Measurements from ENCODE around the gene STYX. TPM values are rescaled to one million over a fixed set of nuclear protein-coding genes. Genes with fewer than 3 reads are reported as not detected.
A peak's percentile ranks its signal among the peaks of the same experiment; 100 is the strongest.

The STYX gene
- total RNA-seq, 1 donor from 2014 or later, result 11.8 TPM

GRCh38 chr14:52781629-52782028 lies 51.7 kb downstream of the STYX start:
- Mint-ChIP-seq H3K27me3 (ENCODE audit: low read depth) (no peaks in the 10 kb centered on the region), H3K36me3 (ENCODE audit: low read depth) (no peaks in the 10 kb centered on the region), H3K27ac (ENCODE audit: unreplicated experiment) (no peak overlapping the region), H3K4me3 (no peak overlapping the region), H3K9me3 (no peaks in the 10 kb centered on the region), H3K4me1 (no peaks in the 10 kb centered on the region)
- TF ChIP-seq CTCF (conservative IDR thresholded peaks at IDR 0.05), result no peak
- no peak for DNase-seq (ENCODE audit: low read depth, low spot score)

- no peak for DNase-seq (ENCODE audit: low read depth, low spot score)
- no peak overlapping the region for H3K27ac Mint-ChIP-seq (ENCODE audit: unreplicated experiment)
- H3K9me3 Mint-ChIP-seq, result no peaks in the 10 kb centered on the region
These were observed 53.2 kb downstream of the STYX start for GRCh38 chr14:52783206-52783605.

GRCh38 chr14:52786887-52787286 lies 56.9 kb downstream of the STYX start:
- Mint-ChIP-seq H3K36me3 (ENCODE audit: low read depth) (no peaks in the 10 kb centered on the region), H3K27me3 (ENCODE audit: low read depth) (peaks cover 4% of the 10 kb centered on the region), H3K4me1 (peaks cover 29% of the 10 kb centered on the region), H3K9me3 (no peaks in the 10 kb centered on the region), H3K4me3 (no peak overlapping the region), H3K27ac (ENCODE audit: unreplicated experiment) (no peak overlapping the region)
- no peak for DNase-seq (ENCODE audit: low read depth, low spot score)
- no peak for TF ChIP-seq CTCF (conservative IDR thresholded peaks at IDR 0.05)

More at GRCh38 chr14:52783206-52783605, 53.2 kb downstream of the STYX start:
- Mint-ChIP-seq H3K4me3 (no peak overlapping the region), H3K4me1 (no peaks in the 10 kb centered on the region), H3K27me3 (ENCODE audit: low read depth) (no peaks in the 10 kb centered on the region), H3K36me3 (ENCODE audit: low read depth) (no peaks in the 10 kb centered on the region)
- no peak for TF ChIP-seq CTCF (conservative IDR thresholded peaks at IDR 0.05)

GRCh38 chr14:52789118-52789517 lies 59.2 kb downstream of the STYX start:
- no peak for DNase-seq (ENCODE audit: low read depth, low spot score)
- no peaks in the 10 kb centered on the region for H3K36me3 Mint-ChIP-seq (ENCODE audit: low read depth)
- H3K9me3 Mint-ChIP-seq, result no peaks in the 10 kb centered on the region
- H3K27ac Mint-ChIP-seq (ENCODE audit: unreplicated experiment), result no peak overlapping the region
- no peak for TF ChIP-seq CTCF (conservative IDR thresholded peaks at IDR 0.05)
- H3K27me3 Mint-ChIP-seq (ENCODE audit: low read depth), result peaks cover 4% of the 10 kb centered on the region
- peak overlapping the region; percentile 75 for H3K4me3 Mint-ChIP-seq
- H3K4me1 Mint-ChIP-seq, result peaks cover 36% of the 10 kb centered on the region

GRCh38 chr14:52790011-52790755 lies 60.2 kb downstream of the STYX start:
- Mint-ChIP-seq H3K4me1 (peaks cover 39% of the 10 kb centered on the region), H3K9me3 (peaks cover 2% of the 10 kb centered on the region), H3K36me3 (ENCODE audit: low read depth) (no peaks in the 10 kb centered on the region), H3K27me3 (ENCODE audit: low read depth) (peaks cover 4% of the 10 kb centered on the region), H3K27ac (ENCODE audit: unreplicated experiment) (no peak overlapping the region), H3K4me3 (peak overlapping the region; percentile 89)
- no peak for TF ChIP-seq CTCF (conservative IDR thresholded peaks at IDR 0.05)
- DNase-seq (ENCODE audit: low read depth, low spot score), result no peak

Measured in neural crest cell (in vitro differentiated cells).